HL-60 (cell line): ENCODE data around the gene P2RY14.

ENCODE experiments used
- POLR2AphosphoS5 ChIP-seq: IDR thresholded peaks from 2 replicates; pipeline ENCODE4 v1.6.1; 2012; ENCODE audit warnings: low read depth
- TF ChIP-seq, protein P1 (sequence below): IDR thresholded peaks from one replicate; pipeline ENCODE4 v1.5.1; 2011; ENCODE audit warnings: low read length, control low read depth, inconsistent platforms; ENCODE audit not compliant: insufficient read depth
- TF ChIP-seq, protein P2 (sequence below): IDR thresholded peaks from 2 replicates; pipeline ENCODE4 v1.6.1; 2012; ENCODE audit warnings: low read depth; ENCODE audit not compliant: insufficient replicate concordance

DNA sequence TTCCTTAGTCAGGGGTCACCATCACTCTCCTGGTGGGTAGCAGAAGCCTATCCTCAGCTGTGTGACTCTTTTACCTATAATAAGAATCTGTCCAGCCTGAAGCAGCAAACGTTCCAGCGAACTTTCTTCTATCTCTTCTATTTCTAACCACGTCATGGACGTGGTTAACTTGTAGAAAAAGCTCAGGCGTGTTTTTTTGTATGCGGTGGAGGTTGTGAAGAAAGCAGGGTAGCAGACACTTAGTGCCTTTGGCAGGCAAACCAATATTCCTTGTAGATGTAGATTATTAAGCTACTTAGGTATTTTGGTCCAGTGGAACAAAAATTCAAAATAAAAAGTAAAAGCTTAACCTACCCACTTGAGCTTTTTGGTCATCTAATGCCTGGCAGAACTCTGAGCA is 43.5 kb downstream of the P2RY14 start:
- TF ChIP-seq, protein P1, sequence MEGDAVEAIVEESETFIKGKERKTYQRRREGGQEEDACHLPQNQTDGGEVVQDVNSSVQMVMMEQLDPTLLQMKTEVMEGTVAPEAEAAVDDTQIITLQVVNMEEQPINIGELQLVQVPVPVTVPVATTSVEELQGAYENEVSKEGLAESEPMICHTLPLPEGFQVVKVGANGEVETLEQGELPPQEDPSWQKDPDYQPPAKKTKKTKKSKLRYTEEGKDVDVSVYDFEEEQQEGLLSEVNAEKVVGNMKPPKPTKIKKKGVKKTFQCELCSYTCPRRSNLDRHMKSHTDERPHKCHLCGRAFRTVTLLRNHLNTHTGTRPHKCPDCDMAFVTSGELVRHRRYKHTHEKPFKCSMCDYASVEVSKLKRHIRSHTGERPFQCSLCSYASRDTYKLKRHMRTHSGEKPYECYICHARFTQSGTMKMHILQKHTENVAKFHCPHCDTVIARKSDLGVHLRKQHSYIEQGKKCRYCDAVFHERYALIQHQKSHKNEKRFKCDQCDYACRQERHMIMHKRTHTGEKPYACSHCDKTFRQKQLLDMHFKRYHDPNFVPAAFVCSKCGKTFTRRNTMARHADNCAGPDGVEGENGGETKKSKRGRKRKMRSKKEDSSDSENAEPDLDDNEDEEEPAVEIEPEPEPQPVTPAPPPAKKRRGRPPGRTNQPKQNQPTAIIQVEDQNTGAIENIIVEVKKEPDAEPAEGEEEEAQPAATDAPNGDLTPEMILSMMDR, result no peak
- no peak for TF ChIP-seq POLR2AphosphoS5
- TF ChIP-seq, protein P2, sequence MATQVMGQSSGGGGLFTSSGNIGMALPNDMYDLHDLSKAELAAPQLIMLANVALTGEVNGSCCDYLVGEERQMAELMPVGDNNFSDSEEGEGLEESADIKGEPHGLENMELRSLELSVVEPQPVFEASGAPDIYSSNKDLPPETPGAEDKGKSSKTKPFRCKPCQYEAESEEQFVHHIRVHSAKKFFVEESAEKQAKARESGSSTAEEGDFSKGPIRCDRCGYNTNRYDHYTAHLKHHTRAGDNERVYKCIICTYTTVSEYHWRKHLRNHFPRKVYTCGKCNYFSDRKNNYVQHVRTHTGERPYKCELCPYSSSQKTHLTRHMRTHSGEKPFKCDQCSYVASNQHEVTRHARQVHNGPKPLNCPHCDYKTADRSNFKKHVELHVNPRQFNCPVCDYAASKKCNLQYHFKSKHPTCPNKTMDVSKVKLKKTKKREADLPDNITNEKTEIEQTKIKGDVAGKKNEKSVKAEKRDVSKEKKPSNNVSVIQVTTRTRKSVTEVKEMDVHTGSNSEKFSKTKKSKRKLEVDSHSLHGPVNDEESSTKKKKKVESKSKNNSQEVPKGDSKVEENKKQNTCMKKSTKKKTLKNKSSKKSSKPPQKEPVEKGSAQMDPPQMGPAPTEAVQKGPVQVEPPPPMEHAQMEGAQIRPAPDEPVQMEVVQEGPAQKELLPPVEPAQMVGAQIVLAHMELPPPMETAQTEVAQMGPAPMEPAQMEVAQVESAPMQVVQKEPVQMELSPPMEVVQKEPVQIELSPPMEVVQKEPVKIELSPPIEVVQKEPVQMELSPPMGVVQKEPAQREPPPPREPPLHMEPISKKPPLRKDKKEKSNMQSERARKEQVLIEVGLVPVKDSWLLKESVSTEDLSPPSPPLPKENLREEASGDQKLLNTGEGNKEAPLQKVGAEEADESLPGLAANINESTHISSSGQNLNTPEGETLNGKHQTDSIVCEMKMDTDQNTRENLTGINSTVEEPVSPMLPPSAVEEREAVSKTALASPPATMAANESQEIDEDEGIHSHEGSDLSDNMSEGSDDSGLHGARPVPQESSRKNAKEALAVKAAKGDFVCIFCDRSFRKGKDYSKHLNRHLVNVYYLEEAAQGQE, result no peak
